Endometrial microvascular endothelial cells (primary cell): ENCODE measurements around the gene PPM1J. TPM values are rescaled to one million over a fixed set of nuclear protein-coding genes. Genes with fewer than 3 reads are reported as not detected.

Experiments
- in situ Hi-C: cut with HindIII; loops from 2 replicates; pipeline ENCODE4 v1.10.0; 2017; ENCODE audit warnings: low sequenced_read_pairs, low pct_unique_long_range_greater_than_20kb; ENCODE audit errors: inconsistent ontology term
- total RNA-seq: library from RNA; depleted of rRNA; stranded (reverse); fragments of >200 nt; gene quantifications from one replicate; pipeline ENCODE4 v1.2.3, GENCODE V29; 2015; ENCODE audit errors: inconsistent ontology term

Gene PPM1J
- total RNA-seq, 1 donor from 2014 or later, result 2.0 TPM

- in situ Hi-C loops, result no loop called here
Observed at GRCh38 chr1:112708489-112708888, 6.6 kb downstream of the PPM1J start.

- in situ Hi-C loops, result no loop called here
Observed at GRCh38 chr1:112708002-112708448, 7.1 kb downstream of the PPM1J start.

- in situ Hi-C loops, result no loop called here
Observed at GRCh38 chr1:112707221-112708001, 7.7 kb downstream of the PPM1J start.

- in situ Hi-C loops, result no loop called here
Observed at GRCh38 chr1:112706505-112707220, 8.5 kb downstream of the PPM1J start, which contains the start of gene RHOC. TSS of gene RHOC (minus strand) at chr1:112707127. CDS start at chr1:112703799, 3,328 bp downstream.

- in situ Hi-C loops, result no loop called here
Observed at GRCh38 chr1:112704934-112705627, 10.1 kb downstream of the PPM1J start.

GRCh38 chr1:112704391-112704933 lies 10.7 kb downstream of the PPM1J start:
- in situ Hi-C loops, result no loop called here

- in situ Hi-C loops, result no loop called here
Observed at GRCh38 chr1:112703706-112704105, 11.4 kb downstream of the PPM1J start.

GRCh38 chr1:112702420-112703261 lies 12.5 kb downstream of the PPM1J start:
- in situ Hi-C loops, result no loop called here

GRCh38 chr1:112702067-112702395 lies 13.1 kb downstream of the PPM1J start:
- in situ Hi-C loops, result no loop called here

GRCh38 chr1:112701227-112702066 lies 13.7 kb downstream of the PPM1J start:
- in situ Hi-C loops, result no loop called here

- in situ Hi-C loops, result no loop called here
Observed at GRCh38 chr1:112700290-112701226, 14.6 kb downstream of the PPM1J start.

- in situ Hi-C loops, result no loop called here
Observed at GRCh38 chr1:112699425-112700144, 15.5 kb downstream of the PPM1J start.

- in situ Hi-C loops, result no loop called here
Observed at GRCh38 chr1:112698366-112699310, 16.5 kb downstream of the PPM1J start.

GRCh38 chr1:112697781-112698201 lies 17.3 kb downstream of the PPM1J start:
- in situ Hi-C loops, result no loop called here
